K562 (cell line): Measurements from ENCODE around the gene CYP2D6. TPM values are rescaled to one million over a fixed set of nuclear protein-coding genes. Genes with fewer than 3 reads are reported as not detected.

ENCODE experiments used
- ATAC-seq: fragments of 200-7000 bp; cut with Tn5 transposase; 3 replicates; pipeline ENCODE4 v1.9.1; 2020; ENCODE audit warnings: moderate library complexity
- BruUV-seq: library from RNA; stranded (reverse); fragments of 400-500 nt; replicated peaks from 2 replicates; lab custom pipeline; 2021; lab: Mats Ljungman, UMichigan
- CTCF ChIA-PET: fragments of 300-600 bp; formaldehyde crosslinking; extraction: SDS; loops from one replicate; lab custom pipeline; 2021; ENCODE audit warnings: low intra/inter-chr PET ratio; lab: Yijun Ruan, JAX
- POLR2A ChIA-PET: fragments of 300-600, 350-650 bp; sonication (Branson Sonifier 250); formaldehyde crosslinking; extraction: SDS; loops from one replicate; lab custom pipeline; 2021; ENCODE audit warnings: antibody characterized with exemption, inconsistent platforms; lab: Yijun Ruan, JAX
- DNase-seq, 4 experiments: peaks; one replicate each; pipeline versions ENCODE4 v3.0.0 to v3.0.0-alpha.2; 2011 to 2018; ENCODE audit warnings: low spot score in 3 of 4, mixed read lengths in 3 of 4; ENCODE audit errors: extremely low read depth in 1 of 4
- FAIRE-seq: peaks from 2 replicates; lab custom pipeline; 2011; peaks lifted over from hg19 to GRCh38; lab: Jason Lieb, UNC
- H2AFZ ChIP-seq: 2 replicates; pipeline ENCODE4 v1.6.0; 2011; ENCODE audit warnings: low read depth, low read length, control low read depth, inconsistent platforms
- H3K27ac ChIP-seq: fragments of 200-600 bp; 3 replicates; pipeline ENCODE4 v1.8.0; 2011; ENCODE audit warnings: low read depth, mild to moderate bottlenecking, control low read depth, inconsistent platforms, low read length, moderate library complexity, mixed read lengths; ENCODE audit errors: extremely low read depth
- H3K27me3 ChIP-seq, 2 experiments: fragments of 300-600 bp in 1 of 2; 2 replicates in 1 of 2; 3 replicates in 1 of 2; pipeline versions ENCODE4 v1.6.0 to v1.8.0; 2011; ENCODE audit warnings: inconsistent platforms in 2 of 2, low read length in 2 of 2, mild to moderate bottlenecking in 1 of 2, mixed read lengths in 1 of 2, moderate library complexity in 1 of 2; ENCODE audit not compliant: control insufficient read depth in 2 of 2, insufficient read depth in 2 of 2
- H3K36me3 ChIP-seq: fragments of 300-600 bp; 3 replicates; pipeline ENCODE4 v1.8.0; 2011; ENCODE audit warnings: mild to moderate bottlenecking, low read length, inconsistent platforms; ENCODE audit not compliant: control insufficient read depth, insufficient read depth
- H3K4me1 ChIP-seq, 2 experiments: fragments of 200-600 bp in 1 of 2; replicated peaks in 1 of 2; 2 replicates in 1 of 2; 3 replicates in 1 of 2; pipeline versions ENCODE4 v1.5.1 to v1.8.0; 2011; ENCODE audit warnings: inconsistent platforms in 2 of 2, low read length in 2 of 2, mild to moderate bottlenecking in 1 of 2, mixed read lengths in 1 of 2, moderate library complexity in 1 of 2; ENCODE audit not compliant: control insufficient read depth in 2 of 2, insufficient read depth in 2 of 2
- H3K4me2 ChIP-seq: 2 replicates; pipeline ENCODE4 v1.6.1; 2011; ENCODE audit warnings: low read length, control low read depth, inconsistent platforms, mixed read lengths; ENCODE audit not compliant: insufficient read depth
- H3K4me3 ChIP-seq: fragments of 200-600 bp; sonication (generic), shearing (Covaris generic); 2 replicates; pipeline ENCODE4 v1.5.1; 2016; ENCODE audit warnings: control low read depth, inconsistent platforms
- H3K79me2 ChIP-seq: fragments of 200-600 bp; 3 replicates; pipeline ENCODE4 v1.8.0; 2011; ENCODE audit warnings: low read length, inconsistent platforms; ENCODE audit not compliant: control insufficient read depth, insufficient read depth
- H3K9ac ChIP-seq, 2 experiments: 2 replicates each; pipeline versions ENCODE4 v1.6.0 to v1.6.1; 2011; ENCODE audit warnings: low read depth in 2 of 2, low read length in 2 of 2, control low read depth in 1 of 2, inconsistent platforms in 1 of 2, mild to moderate bottlenecking in 1 of 2, mixed read lengths in 1 of 2; ENCODE audit not compliant: insufficient read depth in 1 of 2
- H3K9me1 ChIP-seq: one replicate; pipeline ENCODE4 v1.6.0; 2011; ENCODE audit warnings: inconsistent platforms, mild to moderate bottlenecking, low read length, moderate library complexity; ENCODE audit not compliant: control insufficient read depth, insufficient read depth
- H3K9me3 ChIP-seq: replicated peaks from 2 replicates; pipeline ENCODE4 v1.5.1; 2011; ENCODE audit warnings: low read depth, low read length, inconsistent platforms; ENCODE audit not compliant: control insufficient read depth, insufficient read depth
- H4K20me1 ChIP-seq: replicated peaks from 2 replicates; pipeline ENCODE4 v1.6.1; 2011; ENCODE audit warnings: low read length, inconsistent platforms, mixed read lengths; ENCODE audit not compliant: control insufficient read depth, insufficient read depth
- BRD4 ChIP-seq: fragments of 200-600 bp; sonication (generic); IDR thresholded peaks from 2 replicates; pipeline ENCODE4 v1.6.1; 2017; ENCODE audit warnings: inconsistent platforms
- NFIC ChIP-seq: fragments of 450-650 bp; IDR thresholded peaks from 2 replicates; pipeline ENCODE4 v1.6.1; 2017; ENCODE audit warnings: mild to moderate bottlenecking, inconsistent platforms
- PURB ChIP-seq: sonication (generic); formaldehyde crosslinking; IDR thresholded peaks from 2 replicates; pipeline ENCODE4 v1.9.0; 2021; ENCODE audit warnings: low read depth, mild to moderate bottlenecking, missing genetic modification reagents
- RHOXF2B ChIP-seq: fragments of 250-450 bp; sonication (Bioruptor Pico); conservative IDR thresholded peaks from 2 replicates; pipeline ENCODE4 v1.5.1; 2021
- SNIP1 ChIP-seq: fragments of 450-650 bp; IDR thresholded peaks from 2 replicates; pipeline ENCODE4 v1.7.1; 2017; ENCODE audit warnings: low read depth, mild to moderate bottlenecking
- SREBF1 ChIP-seq: fragments of 150-350 bp; IDR thresholded peaks from 2 replicates; pipeline ENCODE4 v1.6.1; 2014; ENCODE audit warnings: antibody characterized with exemption, low read depth, low read length, borderline replicate concordance
- STAG1 ChIP-seq: sonication (generic); formaldehyde crosslinking; IDR thresholded peaks from 2 replicates; pipeline ENCODE4 v1.5.0; 2020; ENCODE audit warnings: missing genetic modification reagents, borderline replicate concordance
- TFAP4 ChIP-seq: sonication (generic); formaldehyde crosslinking; IDR thresholded peaks from 2 replicates; pipeline ENCODE4 v1.8.0; 2022; ENCODE audit warnings: missing genetic modification reagents, mild to moderate bottlenecking, moderate library complexity, borderline replicate concordance
- USF1 ChIP-seq: sonication (generic); formaldehyde crosslinking; IDR thresholded peaks from 2 replicates; pipeline ENCODE4 v1.9.0; 2022; ENCODE audit warnings: mild to moderate bottlenecking, missing genetic modification reagents
- ZFP1 ChIP-seq: fragments of 450-650 bp; formaldehyde crosslinking; IDR thresholded peaks from 2 replicates; pipeline ENCODE4 v1.4.0; 2020; ENCODE audit warnings: mild to moderate bottlenecking, mixed read lengths
- ZNF696 ChIP-seq: fragments of 250-450 bp; sonication (Bioruptor Pico); conservative IDR thresholded peaks from 2 replicates; pipeline ENCODE4 v1.4.0; 2020; ENCODE audit warnings: mild to moderate bottlenecking, moderate library complexity
- WGBS: fragments of 100-300 bp; shearing (Covaris generic); methylation state at CpG from one replicate; pipeline ENCODE4 v1.1.6; 2016; ENCODE audit warnings: low coverage, mixed read lengths; ENCODE audit not compliant: insufficient coverage; ENCODE audit errors: missing lambda C conversion rate; 5-methylcytosine and 5-hydroxymethylcytosine counted together
- in situ Hi-C: fragments of 300-500 bp; cut with MboI; formaldehyde crosslinking; loops from 4 replicates; pipeline ENCODE4 v1.15.0; 2018; ENCODE audit warnings: inconsistent platforms, mixed read lengths
- intact Hi-C: fragments of 100-400 bp; cut with micrococcal nuclease; formaldehyde crosslinking; loops from 2 replicates; pipeline ENCODE4 v1.14.2; 2022
- polyA plus RNA-seq, 8 experiments: library from polyadenylated mRNA; depleted of rRNA in 4 of 8; stranded (reverse) in 5 of 8; unstranded in 3 of 8; fragments of >200 nt; fragmentation: Nextera tagmentation in 2 of 8; fragmentation: Illumina TruSeq in 1 of 8; extraction: Ambion mirVana in 2 of 8; extraction: Trizol in 1 of 8; gene quantifications; 2 replicates each; pipeline versions ENCODE4 v1.2.1 to v1.2.3, GENCODE V29; 2011 to 2014; ENCODE audit warnings: inconsistent platforms in 1 of 8, missing spikeins in 1 of 8
- total RNA-seq, 7 experiments: library from RNA; depleted of rRNA in 6 of 7; stranded (reverse); fragments of >200 nt in 6 of 7; fragmentation: Illumina TruSeq in 2 of 7; extraction: Trizol in 2 of 7; gene quantifications; 2 replicates each; pipeline versions ENCODE4 v1.2.1 to v1.2.3, GENCODE V29; 2011 to 2021; ENCODE audit warnings: low replicate concordance in 1 of 7
- TF ChIP-seq, protein P1 (sequence below): fragments of 250-450 bp; sonication (Bioruptor Pico); IDR thresholded peaks from 2 replicates; pipeline ENCODE4 v1.4.0; 2020; ENCODE audit warnings: mild to moderate bottlenecking
- TF ChIP-seq, protein P2 (sequence below): fragments of 250-450 bp; sonication (Bioruptor Pico); IDR thresholded peaks from 2 replicates; pipeline ENCODE4 v1.8.0; 2021; ENCODE audit warnings: moderate library complexity, mild to moderate bottlenecking, inconsistent platforms

CYP2D6 gene
- total and polyA plus RNA-seq, 9 of the 15 experiments (the other 6 are each of a cell fraction or from before 2014, with no cell fraction given) = 0.04 to 0.20 (median 0.09) TPM; not detected in 5

GRCh38 chr22:42179616-42180015 is 49.0 kb upstream of the CYP2D6 start:
- H3K4me1 ChIP-seq = peaks cover 18 to 25% of the 10 kb centered on the region in 2 experiments; a peak in 4 of 5 replicates
- in situ Hi-C loops = loop anchor here (10.0 kb wide), 1 partner anchor 105 kb away; no protein-coding TSS in a partner anchor
- no peak overlapping the region for H2AFZ ChIP-seq
- ChIA-PET CTCF (no interaction called here), POLR2A (no interaction called here)
- WGBS = 57% methylated on average over 6 of the region's 6 CpGs
- H3K27ac ChIP-seq = peak overlapping the region; percentile 83
- no peaks in the 10 kb centered on the region for H3K9me1 ChIP-seq
- H3K9me3 ChIP-seq = no peaks in the 10 kb centered on the region
- H3K4me3 ChIP-seq = no peak overlapping the region
- peaks cover 29% of the 10 kb centered on the region for H3K36me3 ChIP-seq
- intact Hi-C loops = no loop called here
- H3K79me2 ChIP-seq = peaks cover 46% of the 10 kb centered on the region
- H4K20me1 ChIP-seq = 0 out of 2 replicates have a peak, but pooled peaks cover 3% of the 10 kb centered on the region
- BruUV-seq = no TSS peak
- DNase-seq (no peak), ATAC-seq (no peak), FAIRE-seq (no peak)
- H3K4me2 ChIP-seq = no peak overlapping the region; the same call in 1 of the 2 replicates
- H3K9ac ChIP-seq = peak overlapping the region; percentile 53 to 74; a peak in 3 of 4 replicates
- no peaks in the 10 kb centered on the region for H3K27me3 ChIP-seq
- TF ChIP-seq ZFP1 (CRISPR knock-in tag) = no peak
- TF ChIP-seq SNIP1 = no peak
- TF ChIP-seq STAG1 (CRISPR knock-in tag) = no peak
- TF ChIP-seq, protein P1, sequence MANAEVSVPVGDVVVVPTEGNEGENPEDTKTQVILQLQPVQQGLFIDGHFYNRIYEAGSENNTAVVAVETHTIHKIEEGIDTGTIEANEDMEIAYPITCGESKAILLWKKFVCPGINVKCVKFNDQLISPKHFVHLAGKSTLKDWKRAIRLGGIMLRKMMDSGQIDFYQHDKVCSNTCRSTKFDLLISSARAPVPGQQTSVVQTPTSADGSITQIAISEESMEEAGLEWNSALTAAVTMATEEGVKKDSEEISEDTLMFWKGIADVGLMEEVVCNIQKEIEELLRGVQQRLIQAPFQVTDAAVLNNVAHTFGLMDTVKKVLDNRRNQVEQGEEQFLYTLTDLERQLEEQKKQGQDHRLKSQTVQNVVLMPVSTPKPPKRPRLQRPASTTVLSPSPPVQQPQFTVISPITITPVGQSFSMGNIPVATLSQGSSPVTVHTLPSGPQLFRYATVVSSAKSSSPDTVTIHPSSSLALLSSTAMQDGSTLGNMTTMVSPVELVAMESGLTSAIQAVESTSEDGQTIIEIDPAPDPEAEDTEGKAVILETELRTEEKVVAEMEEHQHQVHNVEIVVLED (CRISPR knock-in tag) = no peak
- TF ChIP-seq RHOXF2B (CRISPR knock-in tag) = no peak
- no peak for TF ChIP-seq SREBF1
- no peak for TF ChIP-seq ZNF696 (CRISPR knock-in tag)
- 0 out of 2 replicates have a peak, but pooled peaks have one; percentile 19 for TF ChIP-seq TFAP4 (CRISPR knock-in tag)
- TF ChIP-seq PURB (CRISPR knock-in tag) = no peak
- no peak for TF ChIP-seq BRD4
- TF ChIP-seq, protein P2, sequence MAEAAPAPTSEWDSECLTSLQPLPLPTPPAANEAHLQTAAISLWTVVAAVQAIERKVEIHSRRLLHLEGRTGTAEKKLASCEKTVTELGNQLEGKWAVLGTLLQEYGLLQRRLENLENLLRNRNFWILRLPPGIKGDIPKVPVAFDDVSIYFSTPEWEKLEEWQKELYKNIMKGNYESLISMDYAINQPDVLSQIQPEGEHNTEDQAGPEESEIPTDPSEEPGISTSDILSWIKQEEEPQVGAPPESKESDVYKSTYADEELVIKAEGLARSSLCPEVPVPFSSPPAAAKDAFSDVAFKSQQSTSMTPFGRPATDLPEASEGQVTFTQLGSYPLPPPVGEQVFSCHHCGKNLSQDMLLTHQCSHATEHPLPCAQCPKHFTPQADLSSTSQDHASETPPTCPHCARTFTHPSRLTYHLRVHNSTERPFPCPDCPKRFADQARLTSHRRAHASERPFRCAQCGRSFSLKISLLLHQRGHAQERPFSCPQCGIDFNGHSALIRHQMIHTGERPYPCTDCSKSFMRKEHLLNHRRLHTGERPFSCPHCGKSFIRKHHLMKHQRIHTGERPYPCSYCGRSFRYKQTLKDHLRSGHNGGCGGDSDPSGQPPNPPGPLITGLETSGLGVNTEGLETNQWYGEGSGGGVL (CRISPR knock-in tag) = no peak
- 0 out of 2 replicates have a peak, but pooled peaks have one; percentile 27 for TF ChIP-seq USF1 (CRISPR knock-in tag)
- no peak for TF ChIP-seq NFIC
